NT2/D1 (cell line): ENCODE data around the gene IL1RN.

Source experiments
- SUZ12 ChIP-seq: IDR thresholded peaks from 2 replicates; pipeline ENCODE4 v1.6.1; 2011; ENCODE audit not compliant: insufficient read length, insufficient read depth; ENCODE audit errors: extremely low read depth
- YY1 ChIP-seq: IDR thresholded peaks from 2 replicates; pipeline ENCODE4 v1.6.1; 2011; ENCODE audit not compliant: insufficient read length, insufficient read depth
- ZNF274 ChIP-seq: IDR thresholded peaks from 2 replicates; pipeline ENCODE4 v1.6.1; 2011; ENCODE audit warnings: mild to moderate bottlenecking, low read depth, low read length

- no peak for TF ChIP-seq ZNF274
- no peak for TF ChIP-seq YY1
- no peak for TF ChIP-seq SUZ12
Observed at GRCh38 chr2:113085542-113085941, 41.9 kb upstream of the IL1RN start.
